ENCODE measurements around the gene SLC2A11.
A peak's percentile ranks its signal among the peaks of the same experiment; 100 is the strongest.

SLC2A11 gene

GRCh38 chr22:23847310-23847920 is 10.3 kb upstream of the SLC2A11 start:
- no peak overlapping the region for H3K4me3 ChIP-seq (ENCODE audit: low read depth, low read length)
- no peak for TF ChIP-seq CTCF (conservative IDR thresholded peaks at IDR 0.05; ENCODE audit: low read depth, low read length)
- no peak for DNase-seq (ENCODE audit: low read depth)

GRCh38 chr22:23847991-23848864 is 9.4 kb upstream of the SLC2A11 start:
- TF ChIP-seq CTCF (conservative IDR thresholded peaks at IDR 0.05; ENCODE audit: low read depth, low read length) = no peak
- H3K4me3 ChIP-seq (ENCODE audit: low read depth, low read length) = no peak overlapping the region
- no peak for DNase-seq (ENCODE audit: low read depth)

GRCh38 chr22:23849009-23850006 is 8.4 kb upstream of the SLC2A11 start:
- peak overlapping the region; percentile 22 for H3K4me3 ChIP-seq (ENCODE audit: low read depth, low read length)
- DNase-seq (ENCODE audit: low read depth) = peak; percentile 65
- peak; percentile 90 for TF ChIP-seq CTCF (conservative IDR thresholded peaks at IDR 0.05; ENCODE audit: low read depth, low read length)

GRCh38 chr22:23850136-23850611 is 7.5 kb upstream of the SLC2A11 start:
- H3K4me3 ChIP-seq (ENCODE audit: low read depth, low read length) = no peak overlapping the region
- no peak for TF ChIP-seq CTCF (conservative IDR thresholded peaks at IDR 0.05; ENCODE audit: low read depth, low read length)
- no peak for DNase-seq (ENCODE audit: low read depth)

GRCh38 chr22:23856721-23857605 is 712 bp upstream of the SLC2A11 start:
- H3K4me3 ChIP-seq (ENCODE audit: low read depth, low read length) = peak overlapping the region; percentile 65
- peak; percentile 48 for DNase-seq (ENCODE audit: low read depth)
- peak; percentile 39 for TF ChIP-seq CTCF (conservative IDR thresholded peaks at IDR 0.05; ENCODE audit: low read depth, low read length)

GRCh38 chr22:23858484-23858815 is 775 bp downstream of the SLC2A11 start:
- no peak for DNase-seq (ENCODE audit: low read depth)
- TF ChIP-seq CTCF (conservative IDR thresholded peaks at IDR 0.05; ENCODE audit: low read depth, low read length) = no peak

More at GRCh38 chr22:23858484-23858815, 775 bp downstream of the SLC2A11 start:
- peak overlapping the region; percentile 65 for H3K4me3 ChIP-seq (ENCODE audit: low read depth, low read length)

Measured in choroid plexus epithelial cell (primary cell).